Measurements from ENCODE around the gene TXNL4B.
"Not testable (repeated sequence)": the region's sequence is repeated elsewhere in the genome, so short reads cannot be mapped to it uniquely, and the experiment has no call there.

Gene TXNL4B

DNA sequence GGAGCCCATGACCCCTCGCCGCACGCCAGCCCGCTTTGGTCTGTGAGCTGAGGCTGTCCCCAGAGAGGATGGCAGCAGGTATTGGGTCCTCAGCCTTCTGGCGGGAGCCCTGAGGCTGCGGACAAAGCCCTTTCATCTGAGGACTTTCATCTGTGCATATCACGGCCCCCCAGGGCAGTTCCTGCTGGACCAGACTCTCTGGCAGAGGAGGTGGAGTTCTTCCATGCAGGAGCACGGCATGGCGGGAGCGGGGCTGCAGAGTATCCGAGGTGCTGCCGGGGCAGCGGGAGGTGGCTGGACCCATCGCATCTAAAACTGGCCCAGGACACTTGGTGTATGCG, 19.0 kb upstream of the TXNL4B start:
- DNase-seq (ENCODE audit: low spot score), result no peak

- peak; percentile 24 for DNase-seq (ENCODE audit: low spot score)
These were observed 18.4 kb upstream of the TXNL4B start for GRCh38 chr16:72111657-72112451.

- no peak for DNase-seq (ENCODE audit: low spot score)
These were observed 17.5 kb upstream of the TXNL4B start for GRCh38 chr16:72110662-72111615.

GRCh38 chr16:72109966-72110530, 16.6 kb upstream of the TXNL4B start:
- no peak for DNase-seq (ENCODE audit: low spot score)

DNA sequence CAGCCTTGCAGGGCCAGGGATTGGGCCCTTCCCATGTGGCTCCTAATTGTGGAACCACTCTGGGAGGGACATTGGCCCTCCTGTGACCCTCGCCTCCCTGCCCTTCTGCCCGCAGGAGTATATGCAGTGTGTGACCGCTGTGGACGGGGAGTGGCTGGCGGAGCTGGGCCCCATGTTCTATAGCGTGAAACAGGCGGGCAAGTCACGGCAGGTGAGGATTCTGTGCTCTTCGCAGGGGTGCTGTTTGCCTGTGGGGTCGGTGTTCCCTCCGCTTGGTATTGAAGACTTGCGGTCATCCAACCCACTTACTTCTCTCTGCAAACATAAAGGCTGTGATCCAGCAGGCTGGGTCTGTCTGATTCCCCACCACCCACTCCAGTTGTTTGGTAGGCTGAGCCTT, 15.9 kb upstream of the TXNL4B start:
- DNase-seq (ENCODE audit: low spot score), result no peak

- DNase-seq (ENCODE audit: low spot score), result no peak
These were observed 15.1 kb upstream of the TXNL4B start for GRCh38 chr16:72108353-72109102.

DNA sequence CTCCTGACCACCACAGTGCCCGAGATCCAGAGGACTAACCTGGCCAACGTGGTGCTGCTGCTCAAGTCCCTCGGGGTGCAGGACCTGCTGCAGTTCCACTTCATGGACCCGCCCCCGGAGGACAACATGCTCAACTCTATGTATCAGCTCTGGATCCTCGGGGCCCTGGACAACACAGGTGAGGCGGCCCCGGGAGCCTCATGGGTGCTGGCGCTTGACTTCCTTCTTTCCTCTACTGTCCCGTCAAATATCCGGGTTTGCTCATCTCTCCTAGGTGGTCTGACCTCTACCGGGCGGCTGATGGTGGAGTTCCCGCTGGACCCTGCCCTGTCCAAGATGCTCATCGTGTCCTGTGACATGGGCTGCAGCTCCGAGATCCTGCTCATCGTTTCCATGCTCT, 14.0 kb upstream of the TXNL4B start:
- DNase-seq (ENCODE audit: low spot score), result no peak

- DNase-seq (ENCODE audit: low spot score), result no peak
These were observed 12.6 kb upstream of the TXNL4B start for GRCh38 chr16:72105978-72106377.

GRCh38 chr16:72104905-72105304, 11.5 kb upstream of the TXNL4B start:
- DNase-seq (ENCODE audit: low spot score), result no peak

- DNase-seq (ENCODE audit: low spot score), result no peak
These were observed 7.8 kb upstream of the TXNL4B start for GRCh38 chr16:72101195-72101594.

GRCh38 chr16:72099377-72099818, 6.0 kb upstream of the TXNL4B start:
- peak; percentile 71 for DNase-seq (ENCODE audit: low spot score)

- DNase-seq (ENCODE audit: low spot score), result no peak
These were observed 5.5 kb upstream of the TXNL4B start for GRCh38 chr16:72098936-72099335.

GRCh38 chr16:72094266-72094610, 818 bp upstream of the TXNL4B start:
- DNase-seq (ENCODE audit: low spot score), result peak; percentile 29

GRCh38 chr16:72092832-72093447, 480 bp downstream of the TXNL4B start:
- DNase-seq (ENCODE audit: low spot score), result peak; percentile 77

GRCh38 chr16:72091217-72091616, 2.2 kb downstream of the TXNL4B start:
- no peak for DNase-seq (ENCODE audit: low spot score)

- DNase-seq (ENCODE audit: low spot score), result no peak
These were observed 8.4 kb downstream of the TXNL4B start for GRCh38 chr16:72085002-72085401.

- DNase-seq (ENCODE audit: low spot score), result no peak
These were observed 9.0 kb downstream of the TXNL4B start for GRCh38 chr16:72084445-72084844.

DNA sequence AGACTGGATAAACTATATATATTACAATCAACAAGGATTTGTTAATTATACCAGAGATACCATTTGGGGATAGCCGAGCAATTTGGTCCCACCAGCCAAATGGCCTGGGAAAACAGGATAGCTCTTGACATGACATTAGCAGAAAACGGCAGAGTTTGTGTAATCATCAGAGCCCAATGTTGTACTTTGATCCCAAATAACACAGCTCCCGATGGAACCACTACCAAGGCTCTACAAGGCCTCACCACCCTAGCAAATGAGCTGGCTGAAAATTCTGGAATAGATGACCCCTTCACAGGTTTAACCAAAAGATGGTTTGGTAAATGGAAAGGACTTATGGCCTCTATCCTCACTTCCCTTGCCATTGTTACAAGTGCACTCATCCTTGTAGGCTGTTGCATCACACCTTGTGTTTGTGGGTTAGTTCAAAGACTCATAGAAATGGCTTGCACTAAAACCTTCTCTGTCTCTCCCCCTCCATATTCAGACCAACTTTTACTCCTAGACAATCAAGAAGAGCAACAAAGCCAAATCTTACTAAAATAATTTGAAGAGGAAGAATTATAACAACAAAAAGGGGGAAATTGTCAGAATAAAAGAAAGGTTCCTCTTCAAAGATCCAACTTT, 9.5 kb downstream of the TXNL4B start:
- DNase-seq (ENCODE audit: low spot score), result no peak

GRCh38 chr16:72076991-72077706, 16.3 kb downstream of the TXNL4B start:
- DNase-seq (ENCODE audit: low spot score), result not testable (repeated sequence)

DNA sequence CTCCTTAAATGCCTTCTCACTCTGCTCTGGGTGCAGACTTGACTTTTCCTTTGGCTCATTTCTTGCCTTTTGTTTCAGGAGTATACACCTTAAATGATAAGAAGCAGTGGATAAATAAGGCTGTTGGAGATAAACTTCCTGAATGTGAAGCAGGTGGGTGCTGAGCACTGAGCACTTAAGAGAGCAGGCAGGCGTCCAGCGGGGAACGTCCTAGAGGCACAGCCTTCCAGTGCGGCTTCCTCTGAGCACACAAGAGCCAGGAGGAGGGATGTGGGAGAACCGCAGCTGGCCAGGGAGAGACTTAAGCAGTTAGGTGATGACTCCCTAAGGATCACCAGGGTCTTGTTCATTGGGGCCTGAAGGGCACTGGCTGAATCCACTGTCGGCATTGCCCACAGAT, 18.4 kb downstream of the TXNL4B start:
- not testable (repeated sequence) for DNase-seq (ENCODE audit: low spot score)
